K562 (cell line): ENCODE measurements around the gene SLC22A1. TPM values are rescaled to one million over a fixed set of nuclear protein-coding genes. Genes with fewer than 3 reads are reported as not detected.

Experiments used
- ATAC-seq: fragments of 200-7000 bp; cut with Tn5 transposase; 3 replicates; pipeline ENCODE4 v1.9.1; 2020; ENCODE audit warnings: moderate library complexity
- BruUV-seq: library from RNA; stranded (reverse); fragments of 400-500 nt; replicated peaks from 2 replicates; lab custom pipeline; 2021; lab: Mats Ljungman, UMichigan
- CTCF ChIA-PET: fragments of 300-600 bp; formaldehyde crosslinking; extraction: SDS; loops from one replicate; lab custom pipeline; 2021; ENCODE audit warnings: low intra/inter-chr PET ratio; lab: Yijun Ruan, JAX
- POLR2A ChIA-PET: fragments of 300-600, 350-650 bp; sonication (Branson Sonifier 250); formaldehyde crosslinking; extraction: SDS; loops from one replicate; lab custom pipeline; 2021; ENCODE audit warnings: antibody characterized with exemption, inconsistent platforms; lab: Yijun Ruan, JAX
- DNase-seq, 4 experiments: peaks; one replicate each; pipeline versions ENCODE4 v3.0.0 to v3.0.0-alpha.2; 2011 to 2018; ENCODE audit warnings: low spot score in 3 of 4, mixed read lengths in 3 of 4; ENCODE audit errors: extremely low read depth in 1 of 4
- FAIRE-seq: peaks from 2 replicates; lab custom pipeline; 2011; peaks lifted over from hg19 to GRCh38; lab: Jason Lieb, UNC
- H2AFZ ChIP-seq: 2 replicates; pipeline ENCODE4 v1.6.0; 2011; ENCODE audit warnings: low read depth, low read length, control low read depth, inconsistent platforms
- H3K27ac ChIP-seq: fragments of 200-600 bp; 3 replicates; pipeline ENCODE4 v1.8.0; 2011; ENCODE audit warnings: low read depth, mild to moderate bottlenecking, control low read depth, inconsistent platforms, low read length, moderate library complexity, mixed read lengths; ENCODE audit errors: extremely low read depth
- H3K27me3 ChIP-seq, 2 experiments: fragments of 300-600 bp in 1 of 2; 2 replicates in 1 of 2; 3 replicates in 1 of 2; pipeline versions ENCODE4 v1.6.0 to v1.8.0; 2011; ENCODE audit warnings: inconsistent platforms in 2 of 2, low read length in 2 of 2, mild to moderate bottlenecking in 1 of 2, mixed read lengths in 1 of 2, moderate library complexity in 1 of 2; ENCODE audit not compliant: control insufficient read depth in 2 of 2, insufficient read depth in 2 of 2
- H3K36me3 ChIP-seq: fragments of 300-600 bp; 3 replicates; pipeline ENCODE4 v1.8.0; 2011; ENCODE audit warnings: mild to moderate bottlenecking, low read length, inconsistent platforms; ENCODE audit not compliant: control insufficient read depth, insufficient read depth
- H3K4me1 ChIP-seq, 2 experiments: fragments of 200-600 bp in 1 of 2; replicated peaks in 1 of 2; 2 replicates in 1 of 2; 3 replicates in 1 of 2; pipeline versions ENCODE4 v1.5.1 to v1.8.0; 2011; ENCODE audit warnings: inconsistent platforms in 2 of 2, low read length in 2 of 2, mild to moderate bottlenecking in 1 of 2, mixed read lengths in 1 of 2, moderate library complexity in 1 of 2; ENCODE audit not compliant: control insufficient read depth in 2 of 2, insufficient read depth in 2 of 2
- H3K4me2 ChIP-seq: 2 replicates; pipeline ENCODE4 v1.6.1; 2011; ENCODE audit warnings: low read length, control low read depth, inconsistent platforms, mixed read lengths; ENCODE audit not compliant: insufficient read depth
- H3K4me3 ChIP-seq: fragments of 200-600 bp; sonication (generic), shearing (Covaris generic); 2 replicates; pipeline ENCODE4 v1.5.1; 2016; ENCODE audit warnings: control low read depth, inconsistent platforms
- H3K79me2 ChIP-seq: fragments of 200-600 bp; 3 replicates; pipeline ENCODE4 v1.8.0; 2011; ENCODE audit warnings: low read length, inconsistent platforms; ENCODE audit not compliant: control insufficient read depth, insufficient read depth
- H3K9ac ChIP-seq, 2 experiments: 2 replicates each; pipeline versions ENCODE4 v1.6.0 to v1.6.1; 2011; ENCODE audit warnings: low read depth in 2 of 2, low read length in 2 of 2, control low read depth in 1 of 2, inconsistent platforms in 1 of 2, mild to moderate bottlenecking in 1 of 2, mixed read lengths in 1 of 2; ENCODE audit not compliant: insufficient read depth in 1 of 2
- H3K9me1 ChIP-seq: one replicate; pipeline ENCODE4 v1.6.0; 2011; ENCODE audit warnings: inconsistent platforms, mild to moderate bottlenecking, low read length, moderate library complexity; ENCODE audit not compliant: control insufficient read depth, insufficient read depth
- H3K9me3 ChIP-seq: replicated peaks from 2 replicates; pipeline ENCODE4 v1.5.1; 2011; ENCODE audit warnings: low read depth, low read length, inconsistent platforms; ENCODE audit not compliant: control insufficient read depth, insufficient read depth
- H4K20me1 ChIP-seq: replicated peaks from 2 replicates; pipeline ENCODE4 v1.6.1; 2011; ENCODE audit warnings: low read length, inconsistent platforms, mixed read lengths; ENCODE audit not compliant: control insufficient read depth, insufficient read depth
- CC2D1A ChIP-seq: fragments of 450-650 bp; IDR thresholded peaks from 2 replicates; pipeline ENCODE4 v1.6.1; 2017; ENCODE audit warnings: mild to moderate bottlenecking
- HLTF ChIP-seq: fragments of 450-650 bp; IDR thresholded peaks from 2 replicates; pipeline ENCODE4 v1.6.1; 2016
- LCOR ChIP-seq: sonication (generic); formaldehyde crosslinking; IDR thresholded peaks from 2 replicates; pipeline ENCODE4 v1.8.0; 2022; ENCODE audit warnings: mild to moderate bottlenecking, missing genetic modification reagents
- NCOA2 ChIP-seq, 2 experiments: fragments of 450-650 bp; IDR thresholded peaks; 2 replicates each; pipeline ENCODE4 v1.6.1; 2018; ENCODE audit warnings: mild to moderate bottlenecking in 2 of 2, moderate library complexity in 1 of 2; ENCODE audit not compliant: partially characterized antibody in 2 of 2
- SMAD4 ChIP-seq: fragments of 250-450 bp; sonication (Bioruptor Pico); conservative IDR thresholded peaks from 2 replicates; pipeline ENCODE4 v1.8.0; 2021; ENCODE audit warnings: inconsistent platforms, mild to moderate bottlenecking, moderate library complexity
- STAG1 ChIP-seq: sonication (generic); formaldehyde crosslinking; IDR thresholded peaks from 2 replicates; pipeline ENCODE4 v1.5.0; 2020; ENCODE audit warnings: missing genetic modification reagents, borderline replicate concordance
- ZNF217 ChIP-seq: sonication (generic); formaldehyde crosslinking; IDR thresholded peaks from 2 replicates; pipeline ENCODE4 v1.8.0; 2022; ENCODE audit warnings: mild to moderate bottlenecking, missing genetic modification reagents
- ZNF76 ChIP-seq: fragments of 250-450 bp; sonication (Bioruptor Pico); IDR thresholded peaks from 2 replicates; pipeline ENCODE4 v1.4.0; 2020; ENCODE audit warnings: mild to moderate bottlenecking, moderate library complexity, borderline replicate concordance
- WGBS: fragments of 100-300 bp; shearing (Covaris generic); methylation state at CpG from one replicate; pipeline ENCODE4 v1.1.6; 2016; ENCODE audit warnings: low coverage, mixed read lengths; ENCODE audit not compliant: insufficient coverage; ENCODE audit errors: missing lambda C conversion rate; 5-methylcytosine and 5-hydroxymethylcytosine counted together
- in situ Hi-C: fragments of 300-500 bp; cut with MboI; formaldehyde crosslinking; loops from 4 replicates; pipeline ENCODE4 v1.15.0; 2018; ENCODE audit warnings: inconsistent platforms, mixed read lengths
- intact Hi-C: fragments of 100-400 bp; cut with micrococcal nuclease; formaldehyde crosslinking; loops from 2 replicates; pipeline ENCODE4 v1.14.2; 2022
- polyA plus RNA-seq, 8 experiments: library from polyadenylated mRNA; depleted of rRNA in 4 of 8; stranded (reverse) in 5 of 8; unstranded in 3 of 8; fragments of >200 nt; fragmentation: Nextera tagmentation in 2 of 8; fragmentation: Illumina TruSeq in 1 of 8; extraction: Ambion mirVana in 2 of 8; extraction: Trizol in 1 of 8; gene quantifications; 2 replicates each; pipeline versions ENCODE4 v1.2.1 to v1.2.3, GENCODE V29; 2011 to 2014; ENCODE audit warnings: inconsistent platforms in 1 of 8, missing spikeins in 1 of 8
- total RNA-seq, 7 experiments: library from RNA; depleted of rRNA in 6 of 7; stranded (reverse); fragments of >200 nt in 6 of 7; fragmentation: Illumina TruSeq in 2 of 7; extraction: Trizol in 2 of 7; gene quantifications; 2 replicates each; pipeline versions ENCODE4 v1.2.1 to v1.2.3, GENCODE V29; 2011 to 2021; ENCODE audit warnings: low replicate concordance in 1 of 7

The SLC22A1 gene
- total and polyA plus RNA-seq, 9 of the 15 experiments (the other 6 are each of a cell fraction or from before 2014, with no cell fraction given): 0.11 to 0.60 (median 0.26) TPM; not detected in 4

DNA sequence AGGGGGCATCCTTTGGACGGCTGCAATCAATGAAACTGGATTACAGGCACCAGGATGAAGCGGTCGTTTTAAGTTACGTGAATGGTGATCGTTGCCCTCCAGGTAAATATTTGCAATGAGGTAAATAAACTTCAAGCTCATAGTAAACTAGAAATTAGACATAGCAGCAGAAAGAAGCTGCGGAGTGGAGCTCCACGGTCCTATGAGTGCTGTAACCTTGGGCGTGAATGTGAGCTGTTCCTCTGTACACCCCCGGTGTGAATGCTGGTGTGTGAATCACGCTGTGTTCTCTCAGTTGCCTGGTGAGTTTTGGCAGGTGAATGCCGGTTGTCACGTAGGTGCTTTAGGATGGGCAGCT is 42.0 kb upstream of the SLC22A1 start:
- H3K9me1 ChIP-seq: no peaks in the 10 kb centered on the region
- FAIRE-seq: no peak
- ChIA-PET CTCF (no interaction called here), POLR2A (interaction anchor here (1.2 kb wide), 1 partner anchor 9 kb away, joined by 4 read pairs; no protein-coding TSS in a partner anchor)
- no peak for ATAC-seq
- BruUV-seq: no TSS peak
- H2AFZ ChIP-seq: no peak overlapping the region
- H3K79me2 ChIP-seq: no peaks in the 10 kb centered on the region
- no peak overlapping the region for H3K9ac ChIP-seq
- H3K27ac ChIP-seq: no peak overlapping the region
- H3K4me2 ChIP-seq: no peak overlapping the region
- DNase-seq: no peak
- in situ Hi-C loops: no loop called here
- intact Hi-C loops: no loop called here
- peaks cover 94% of the 10 kb centered on the region for H3K36me3 ChIP-seq
- no peaks in the 10 kb centered on the region for H3K27me3 ChIP-seq
- WGBS: 98% methylated on average over 12 of the region's 12 CpGs
- no peaks in the 10 kb centered on the region for H3K9me3 ChIP-seq
- no peaks in the 10 kb centered on the region for H3K4me1 ChIP-seq
- TF ChIP-seq LCOR (CRISPR knock-in tag) (no peak), HLTF (no peak)
- 0 out of 2 replicates have a peak, but pooled peaks cover 4% of the 10 kb centered on the region for H4K20me1 ChIP-seq
- H3K4me3 ChIP-seq: no peak overlapping the region

DNA sequence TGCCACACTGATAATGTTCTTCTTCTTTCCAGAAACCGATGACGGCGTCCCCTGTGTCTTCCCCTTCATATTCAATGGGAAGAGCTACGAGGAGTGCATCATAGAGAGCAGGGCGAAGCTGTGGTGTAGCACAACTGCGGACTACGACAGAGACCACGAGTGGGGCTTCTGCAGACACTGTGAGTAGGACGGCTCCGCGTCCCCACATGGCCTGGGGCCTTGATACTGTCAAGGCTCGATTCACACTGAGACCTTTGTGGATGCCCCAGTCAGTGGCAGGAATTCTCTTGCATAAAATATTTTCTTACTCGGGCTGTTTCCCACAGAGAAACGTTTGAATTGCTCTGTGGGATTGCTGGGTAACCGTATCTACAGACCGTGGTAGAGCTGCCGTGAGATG is 41.5 kb upstream of the SLC22A1 start:
- H3K4me2 ChIP-seq: no peak overlapping the region
- in situ Hi-C loops: no loop called here
- no peak for ATAC-seq
- peaks cover 94% of the 10 kb centered on the region for H3K36me3 ChIP-seq
- TF ChIP-seq NCOA2 (IDR thresholded peaks at IDR 0.05; ENCODE audit: partially characterized antibody in 2 of 2) (no peak), SMAD4 (CRISPR knock-in tag) (no peak), CC2D1A (no peak), ZNF76 (no peak), STAG1 (CRISPR knock-in tag) (no peak), ZNF217 (CRISPR knock-in tag) (no peak)
- TF ChIP-seq, all 486 proteins: peak for 0
- no peaks in the 10 kb centered on the region for H3K9me3 ChIP-seq
- DNase-seq: no peak
- BruUV-seq: no TSS peak
- no peaks in the 10 kb centered on the region for H3K9me1 ChIP-seq
- H4K20me1 ChIP-seq: peaks cover 4% of the 10 kb centered on the region; the same call in 1 of the 2 replicates
- H3K27me3 ChIP-seq: no peaks in the 10 kb centered on the region
- no peaks in the 10 kb centered on the region for H3K4me1 ChIP-seq
- H3K4me3 ChIP-seq: no peak overlapping the region
- ChIA-PET CTCF (no interaction called here), POLR2A (interaction anchor here (1.2 kb wide), 1 partner anchor 8 kb away, joined by 4 read pairs; no protein-coding TSS in a partner anchor)
- no peak for FAIRE-seq
- intact Hi-C loops: no loop called here
- 96% methylated on average over 17 of the region's 17 CpGs for WGBS
- no peak overlapping the region for H3K9ac ChIP-seq
- H2AFZ ChIP-seq: no peak overlapping the region
- no peaks in the 10 kb centered on the region for H3K79me2 ChIP-seq
- H3K27ac ChIP-seq: no peak overlapping the region
